HG02763 (cell line): ENCODE results near the gene APOB.

Experiments
- ATAC-seq: cut with Tn5 transposase; IDR thresholded peaks from one replicate; pipeline ENCODE4 v1.9.1; 2021; ENCODE audit warnings: mild to moderate bottlenecking, moderate library complexity; ENCODE audit not compliant: unreplicated experiment

APOB gene

GRCh38 chr2:20953146-20953824 lies 90.6 kb downstream of the APOB start:
- ATAC-seq = no peak
